Coronary artery (tissue), 2 donors: ENCODE measurements around the gene CUL3.
A peak's percentile ranks its signal among the peaks of the same experiment; 100 is the strongest.

Experiments used
- DNase-seq: peaks from one replicate; pipeline ENCODE4 v3.0.0-alpha.2; 2017; ENCODE audit warnings: low spot score
- H3K27ac ChIP-seq, 2 donors: fragments of 200-600 bp; sonication (generic); one replicate each; pipeline ENCODE4 v1.5.1; 2016 to 2019
- H3K4me3 ChIP-seq: fragments of 200-600 bp; sonication (generic); 2 replicates; pipeline ENCODE4 v1.5.1; 2016; ENCODE audit warnings: mild to moderate bottlenecking, moderate library complexity
- CTCF ChIP-seq: fragments of 200-600 bp; sonication (generic); IDR thresholded peaks from one replicate; pipeline ENCODE4 v1.5.1; 2019; ENCODE audit warnings: antibody characterized with exemption

CUL3 gene

GRCh38 chr2:224585211-224586088, at the start of gene CUL3:
CUL3 (minus strand) TSS chr2:224585363; CDS start chr2:224585009, 354 bp downstream.
- peak; percentile 99 for DNase-seq
- Histone ChIP-seq H3K27ac (peak within 1 kb of the TSS; percentile 90 to 98), H3K4me3 (peak within 1 kb of the TSS; percentile 83)
- no peak for TF ChIP-seq CTCF

- DNase-seq, result no peak
- Histone ChIP-seq H3K4me3 (no peak overlapping the region), H3K27ac (no peak overlapping the region)
- no peak for TF ChIP-seq CTCF
Measured at GRCh38 chr2:224630659-224631550, 45.7 kb upstream of the CUL3 start.

GRCh38 chr2:224628416-224628815, 43.3 kb upstream of the CUL3 start:
- Histone ChIP-seq H3K27ac (no peak overlapping the region), H3K4me3 (no peak overlapping the region)
- no peak for DNase-seq
- no peak for TF ChIP-seq CTCF

- Histone ChIP-seq H3K4me3 (no peak overlapping the region), H3K27ac (no peak overlapping the region)
- no peak for TF ChIP-seq CTCF
- no peak for DNase-seq
Measured at GRCh38 chr2:224626735-224627134, 41.6 kb upstream of the CUL3 start.

GRCh38 chr2:224613543-224614286, 28.6 kb upstream of the CUL3 start:
- Histone ChIP-seq H3K27ac (no peak overlapping the region), H3K4me3 (no peak overlapping the region)
- no peak for DNase-seq
- TF ChIP-seq CTCF, result no peak

GRCh38 chr2:224612578-224612977, 27.4 kb upstream of the CUL3 start:
- H3K27ac ChIP-seq, result no peak overlapping the region
- DNase-seq, result no peak
- H3K4me3 ChIP-seq, result no peak overlapping the region
- TF ChIP-seq CTCF, result no peak
